Measurements from ENCODE around the gene SHMT1.
"Not testable (repeated sequence)": the region's sequence is repeated elsewhere in the genome, so short reads cannot be mapped to it uniquely, and the experiment has no call there.

Gene SHMT1

DNA sequence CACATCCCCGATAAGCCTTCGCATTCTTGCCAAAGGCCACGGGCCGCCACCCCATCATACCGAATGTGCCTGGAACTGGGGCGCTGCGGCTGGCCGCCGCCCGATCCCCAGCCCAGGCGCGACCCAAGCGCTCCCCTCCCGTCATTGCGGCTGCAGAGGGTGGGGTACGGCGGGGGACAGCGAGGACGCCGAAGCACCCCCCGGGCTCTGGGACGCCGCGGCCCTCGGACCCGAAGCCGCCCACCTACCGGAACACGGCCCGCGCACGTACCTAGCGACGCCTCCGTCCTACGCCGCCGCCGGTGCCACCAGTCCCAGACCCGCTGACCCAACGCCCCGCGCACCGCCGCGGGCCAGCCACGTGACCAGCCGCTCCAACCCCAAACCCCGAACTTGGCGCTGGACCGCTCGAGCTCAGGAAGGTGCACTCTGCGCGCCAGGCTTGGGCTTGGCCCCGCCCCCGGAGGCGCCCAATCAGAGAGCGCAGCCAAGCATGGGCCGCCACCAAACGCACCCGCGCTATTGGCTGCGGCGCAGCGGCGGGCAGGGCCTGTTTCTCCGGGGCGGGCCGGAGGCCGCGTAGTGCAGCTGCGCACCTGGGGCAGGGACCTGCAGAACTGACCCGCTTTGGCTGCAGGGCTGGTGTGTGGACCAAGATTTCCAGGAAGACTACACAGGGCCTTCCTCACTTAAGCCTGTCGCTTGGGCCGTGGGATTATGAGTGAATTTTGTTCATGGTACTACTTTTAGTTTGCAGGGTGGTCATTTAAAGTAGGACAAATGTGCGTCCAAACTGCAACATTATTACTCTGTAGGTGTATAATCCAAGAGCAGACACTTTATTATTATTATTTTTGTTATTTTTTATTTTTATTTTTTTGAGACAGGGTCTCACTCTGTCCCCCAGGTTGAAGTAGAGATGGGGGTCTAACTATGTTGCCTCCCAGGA lies at the start of gene SHMT1:
Gene SHMT1, minus strand, starts transcription at position 450 of the 949 bp plus-strand sequence. CDS start 7,569 bp downstream, outside the sequence.
- DNase-seq (ENCODE audit: low read depth): peak; percentile 84

DNA sequence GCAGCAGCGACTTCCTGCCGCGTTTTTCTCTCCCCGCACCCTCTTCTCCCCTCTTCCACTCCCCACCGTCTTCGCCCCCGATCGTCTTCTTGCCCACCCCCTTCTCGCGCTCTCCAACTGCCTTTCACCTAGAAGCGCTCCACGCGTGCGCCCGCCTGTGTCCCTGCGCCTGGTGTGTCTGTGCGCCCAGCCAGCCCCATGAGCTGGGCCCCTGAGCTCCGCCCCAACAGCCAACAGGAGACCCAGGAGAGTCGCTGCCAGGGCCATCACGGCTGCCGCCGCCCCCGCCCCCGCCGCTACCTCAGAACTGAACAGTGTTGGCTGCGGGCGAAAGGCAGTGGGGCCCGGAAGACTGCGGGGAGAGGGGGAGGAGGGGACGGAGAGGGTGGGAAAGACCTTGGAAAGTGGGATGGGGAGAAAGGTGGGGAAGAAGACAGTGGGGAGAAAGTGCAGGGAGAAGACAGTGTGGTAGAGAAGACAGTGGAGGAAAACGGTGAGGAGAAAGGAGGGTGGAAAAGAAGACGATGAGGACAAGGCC lies 48.7 kb upstream of the SHMT1 start:
- DNase-seq (ENCODE audit: low read depth): not testable (repeated sequence)

DNA sequence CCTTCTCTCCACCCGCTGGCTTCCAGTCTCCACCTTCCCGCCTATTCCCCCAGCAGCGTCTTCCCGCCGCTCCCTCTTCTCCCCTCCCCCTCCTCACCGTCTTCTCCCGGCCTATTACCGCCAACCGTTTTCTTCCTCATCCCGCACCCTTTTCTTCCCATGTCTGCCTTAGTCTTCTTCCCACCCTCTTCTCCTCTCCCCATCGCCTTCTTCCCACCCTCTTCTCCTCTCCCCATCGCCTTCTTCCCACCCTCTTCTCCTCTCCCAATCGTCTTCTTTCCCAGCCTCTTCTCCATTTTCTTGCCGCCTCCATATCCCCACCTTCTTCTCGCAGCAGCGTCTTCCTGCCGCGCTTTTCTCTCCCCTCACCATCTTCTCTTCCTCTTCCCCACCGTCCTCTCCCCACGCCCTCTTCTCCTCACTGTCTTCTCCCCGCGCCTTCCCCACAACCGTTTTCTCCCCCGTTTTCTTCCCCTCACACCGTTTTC lies 48.1 kb upstream of the SHMT1 start:
- DNase-seq (ENCODE audit: low read depth): not testable (repeated sequence)

DNA sequence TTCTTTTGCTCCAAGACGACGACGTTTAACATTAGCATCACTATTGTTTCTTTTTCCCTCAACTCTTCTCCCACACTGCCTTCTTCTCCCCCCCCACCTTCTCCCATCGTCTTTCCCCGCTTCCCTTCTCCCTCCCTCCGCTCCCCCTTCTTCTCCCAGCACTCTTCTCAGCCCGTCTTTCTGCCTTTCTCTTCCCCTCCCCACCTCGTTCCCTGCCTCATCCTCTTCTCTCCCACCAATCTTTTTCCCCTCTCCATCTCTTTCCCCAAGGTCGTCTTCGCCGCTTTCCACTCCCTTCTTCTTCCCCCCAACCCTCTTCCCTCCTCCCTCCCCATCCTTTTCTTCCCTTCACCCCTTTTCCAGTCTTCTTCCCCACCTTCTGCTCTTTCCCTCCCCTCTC lies 47.4 kb upstream of the SHMT1 start:
- DNase-seq (ENCODE audit: low read depth): not testable (repeated sequence)

DNA sequence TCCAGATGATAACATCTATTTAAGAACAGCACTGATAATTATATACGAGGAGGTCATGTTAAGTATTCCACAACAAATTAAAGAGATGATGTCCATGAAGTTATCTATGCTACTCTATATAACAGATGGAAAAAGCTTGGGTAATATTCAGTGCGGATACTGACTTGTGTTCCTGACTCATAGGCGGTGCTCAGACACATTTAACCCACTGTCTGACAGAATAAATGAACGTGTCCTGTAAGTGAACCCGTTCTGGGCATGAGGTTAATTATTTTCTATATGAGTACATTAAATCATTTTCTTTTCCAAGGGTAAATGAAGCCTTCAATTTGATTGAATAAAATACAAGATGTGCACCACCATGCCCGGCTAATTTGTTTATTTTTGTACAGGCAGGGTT lies 46.0 kb upstream of the SHMT1 start:
- DNase-seq (ENCODE audit: low read depth): not testable (repeated sequence)

DNA sequence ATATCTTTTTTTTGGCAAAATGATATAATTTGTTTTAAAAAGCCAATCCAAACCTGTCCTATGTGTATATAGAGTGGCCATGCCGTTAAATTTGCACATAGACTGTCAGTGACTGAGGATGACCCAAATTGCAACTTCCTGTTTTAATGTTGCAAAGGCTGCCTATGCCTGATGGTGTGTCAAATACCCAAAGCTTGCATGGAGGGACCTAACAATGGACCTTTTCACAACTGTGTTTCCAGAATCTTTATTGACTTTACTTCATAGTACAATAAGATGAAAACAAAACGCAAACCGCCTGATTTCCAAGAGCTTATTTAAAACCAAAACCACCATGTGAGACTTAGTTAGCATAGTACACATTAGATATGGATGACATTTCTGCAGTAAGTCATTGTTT lies 45.6 kb upstream of the SHMT1 start:
- not testable (repeated sequence) for DNase-seq (ENCODE audit: low read depth)

DNA sequence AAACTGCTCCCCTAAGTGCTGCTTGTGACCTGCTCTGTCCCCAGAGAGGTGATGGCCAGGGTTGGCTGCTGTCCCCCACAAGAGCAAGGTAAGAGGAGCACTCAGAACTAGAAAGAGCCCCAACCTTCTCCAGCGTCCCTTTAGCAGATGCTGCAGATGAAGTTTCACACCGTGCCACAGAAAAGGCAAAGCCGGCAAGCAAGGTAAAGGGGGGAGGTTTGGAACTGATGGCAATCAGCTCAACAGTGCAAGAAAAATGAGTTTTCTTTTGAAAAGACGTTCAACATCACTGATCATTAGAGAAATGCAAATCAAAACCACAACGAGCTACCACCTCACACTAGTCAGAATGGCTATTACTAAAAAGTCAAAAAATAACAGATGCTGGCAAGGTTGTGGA lies 40.3 kb upstream of the SHMT1 start:
- DNase-seq (ENCODE audit: low read depth): not testable (repeated sequence)

DNA sequence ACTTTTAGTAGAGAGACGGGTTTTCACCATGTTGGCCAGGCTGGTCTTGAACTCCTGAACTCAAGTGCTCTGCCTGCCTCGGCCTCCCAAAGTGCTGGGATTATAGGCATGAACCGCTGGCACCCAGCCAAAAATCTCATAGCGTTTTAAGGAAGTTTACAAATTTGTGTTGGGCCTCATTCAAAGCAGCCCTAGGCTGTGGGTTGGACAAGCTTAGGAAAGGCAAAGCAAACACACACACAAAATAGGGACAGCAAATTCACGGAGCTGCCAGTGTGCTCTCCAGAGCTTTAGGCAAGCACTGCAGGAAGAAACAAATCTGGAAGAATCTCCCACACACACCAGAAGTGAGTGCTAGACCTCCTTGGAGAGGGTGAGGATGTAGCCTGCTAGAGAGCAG lies 39.8 kb upstream of the SHMT1 start:
- not testable (repeated sequence) for DNase-seq (ENCODE audit: low read depth)

DNA sequence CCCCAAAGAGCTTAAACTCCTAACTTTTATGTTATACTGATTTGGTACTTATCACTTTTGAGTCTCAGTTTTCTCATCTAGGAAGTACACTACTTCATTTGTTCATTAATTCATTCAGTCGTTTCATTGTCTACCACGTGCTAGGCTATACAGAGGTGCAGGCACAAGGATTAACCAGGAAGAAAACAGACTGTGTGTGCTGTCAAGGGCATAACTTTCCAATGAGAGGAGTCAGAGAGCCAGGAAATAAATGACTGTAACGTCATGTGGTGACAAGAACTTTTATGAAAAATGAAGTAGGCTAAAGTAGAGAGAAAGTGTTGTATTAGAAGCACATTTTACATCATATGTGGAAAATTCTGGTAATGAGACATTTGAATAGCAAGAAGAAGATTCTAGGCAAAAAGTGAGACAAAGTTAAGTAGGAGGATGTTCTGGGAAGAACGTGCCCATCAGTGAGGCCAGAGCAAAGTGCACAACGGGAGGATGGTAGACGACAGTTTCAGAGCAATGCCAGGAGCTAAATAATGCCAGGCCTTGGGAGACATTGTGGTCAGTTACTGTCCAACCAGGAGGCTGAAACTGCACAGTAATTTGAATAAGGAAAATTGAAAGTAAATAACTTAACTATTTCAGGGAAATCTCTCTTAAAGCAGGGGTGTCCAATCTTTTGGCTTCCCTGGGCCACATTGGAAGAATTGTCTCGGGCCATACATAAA lies 38.7 kb upstream of the SHMT1 start:
- DNase-seq (ENCODE audit: low read depth): not testable (repeated sequence)

DNA sequence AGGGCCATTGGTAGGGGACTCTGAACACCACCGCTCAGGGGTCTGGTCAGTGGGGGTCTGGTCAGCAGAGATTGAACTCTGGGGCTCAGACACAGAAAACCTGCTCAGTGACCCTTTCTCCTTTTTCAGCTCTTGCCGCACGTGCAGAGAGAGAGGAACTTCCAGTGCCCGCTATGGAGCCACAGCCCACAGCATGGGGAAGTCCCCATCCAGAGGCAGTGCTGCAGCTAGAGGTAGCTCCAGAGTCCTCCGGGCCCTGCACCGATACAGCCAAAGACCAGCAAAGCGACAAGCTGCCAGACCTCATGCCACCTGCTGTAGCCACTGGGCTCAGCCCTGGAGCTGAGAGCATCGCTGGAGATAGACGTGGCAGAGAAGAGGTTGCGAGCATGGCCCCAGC lies 25.4 kb upstream of the SHMT1 start:
- DNase-seq (ENCODE audit: low read depth): not testable (repeated sequence)

DNA sequence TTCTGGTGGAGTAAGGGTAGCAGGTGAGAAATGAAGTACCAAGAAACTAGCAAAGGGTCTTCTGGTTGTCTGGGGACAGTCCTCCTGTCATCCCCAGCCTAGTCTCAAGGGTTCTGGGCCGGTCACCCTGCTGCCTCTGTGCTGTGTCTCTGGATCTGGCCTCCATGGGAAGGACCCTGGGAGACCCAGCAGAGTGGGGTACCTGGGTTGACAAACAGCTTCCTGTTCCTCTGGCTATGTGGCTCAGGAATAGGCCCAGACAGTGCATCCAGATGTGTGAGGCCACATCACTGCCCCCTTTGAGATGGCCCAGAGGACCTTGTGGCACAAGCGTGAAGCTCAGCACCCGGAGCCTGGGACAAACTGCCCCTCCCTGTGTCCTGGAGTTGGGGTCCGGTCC lies 24.9 kb upstream of the SHMT1 start:
- DNase-seq (ENCODE audit: low read depth): not testable (repeated sequence)

DNA sequence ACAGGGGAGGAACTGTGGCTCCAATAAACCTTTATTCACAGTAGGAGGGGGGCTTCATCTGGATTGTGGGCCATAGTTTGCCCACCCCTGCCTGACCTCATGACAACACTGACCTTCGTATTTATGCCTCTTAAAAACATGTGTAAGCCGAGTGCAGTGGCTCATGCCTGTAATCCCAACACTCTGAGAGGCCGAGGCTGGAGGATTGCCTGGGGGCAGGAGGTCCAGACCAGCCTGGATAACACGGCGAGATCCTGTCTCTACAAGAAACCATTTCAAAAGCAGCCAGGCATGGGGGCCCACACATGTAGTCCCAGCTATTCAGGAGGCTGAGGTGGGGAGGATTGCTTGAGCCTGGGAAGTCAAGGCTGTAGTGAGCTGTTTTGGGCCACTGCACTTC lies 24.2 kb upstream of the SHMT1 start:
- not testable (repeated sequence) for DNase-seq (ENCODE audit: low read depth)

DNA sequence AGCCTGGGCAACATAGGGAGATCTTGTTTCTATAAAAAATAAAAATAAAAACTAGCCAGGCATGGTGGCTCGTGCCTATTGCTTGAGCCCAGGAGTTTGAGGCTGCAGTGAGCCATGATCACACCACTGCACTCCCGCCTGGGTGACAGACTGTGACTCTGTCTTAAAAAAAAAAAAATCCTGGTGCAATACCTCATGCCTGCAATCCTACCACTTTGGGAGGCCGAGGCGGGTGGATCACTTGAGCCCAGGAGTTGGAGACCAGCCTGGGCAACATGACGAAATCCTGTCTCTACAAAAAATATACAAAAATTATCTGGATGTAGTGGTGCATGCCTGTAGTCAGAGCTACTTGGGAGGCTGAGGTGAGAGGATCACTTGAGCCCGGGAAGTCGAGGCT lies 20.9 kb upstream of the SHMT1 start:
- DNase-seq (ENCODE audit: low read depth): not testable (repeated sequence)

DNA sequence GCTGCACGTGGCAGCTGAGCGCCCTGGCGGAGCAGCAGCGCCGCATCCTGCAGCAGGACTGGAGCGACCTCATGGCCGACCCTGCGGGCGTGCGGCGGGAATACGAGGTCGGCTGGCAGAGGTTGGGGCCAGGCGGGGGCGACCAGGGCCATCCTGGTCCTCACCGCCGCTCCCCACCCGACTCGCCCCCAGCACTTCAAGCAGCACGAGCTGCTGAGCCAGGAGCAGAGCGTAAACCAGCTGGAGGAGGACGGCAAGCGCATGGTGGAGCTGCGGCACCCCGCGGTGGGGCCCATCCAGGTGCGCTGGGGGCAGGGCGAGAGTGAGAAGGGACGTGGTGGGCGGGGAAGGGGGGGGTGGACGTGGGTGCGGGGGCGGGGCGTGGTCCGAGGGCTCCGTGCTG lies 19.7 kb upstream of the SHMT1 start:
- not testable (repeated sequence) for DNase-seq (ENCODE audit: low read depth)

DNA sequence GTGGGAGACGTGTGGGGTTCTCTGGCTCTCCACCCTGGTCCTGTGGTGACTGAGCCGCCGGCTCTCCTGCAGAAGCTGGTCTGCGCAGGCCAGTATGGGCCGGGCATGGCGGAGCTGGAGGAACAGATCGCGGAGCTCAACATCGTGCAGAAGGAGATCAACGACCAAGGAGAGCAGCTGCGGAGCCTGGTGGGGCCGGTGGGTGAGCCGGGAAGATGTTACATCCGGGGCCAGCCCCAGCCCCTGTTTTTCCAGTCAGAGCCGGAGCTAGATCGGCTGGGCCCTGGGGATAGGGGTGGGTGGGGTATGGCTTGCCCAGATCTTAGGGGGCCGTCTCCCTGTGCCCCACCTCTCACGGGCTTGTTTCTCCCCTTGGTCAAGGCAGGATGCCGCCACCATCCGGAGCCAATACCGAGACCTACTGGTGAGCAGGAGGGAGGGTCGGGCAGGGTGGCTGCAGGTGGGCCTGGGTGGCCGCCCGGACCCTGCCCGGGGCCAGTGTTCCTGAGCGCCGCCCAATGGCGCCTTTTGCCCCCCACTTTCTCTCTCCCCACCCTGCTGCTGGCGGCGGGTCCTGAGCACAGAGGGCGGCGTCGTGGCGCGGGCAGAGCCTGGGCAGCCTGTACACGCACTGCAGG lies 19.2 kb upstream of the SHMT1 start:
- DNase-seq (ENCODE audit: low read depth): no peak

DNA sequence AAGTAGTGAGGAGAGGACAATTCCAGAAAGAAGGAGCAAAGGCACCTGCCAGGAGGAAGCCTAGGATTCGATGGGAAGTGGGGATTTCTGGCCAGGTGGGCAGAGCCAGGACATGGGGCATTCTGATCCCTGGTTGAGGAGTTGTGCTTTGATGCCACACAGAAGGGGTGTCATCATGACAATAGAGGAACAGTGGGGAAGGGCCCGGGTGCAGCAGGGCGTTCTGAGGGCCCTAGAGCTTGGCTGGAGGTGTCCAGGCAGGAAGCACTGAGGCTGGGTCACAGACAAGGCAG lies 18.5 kb upstream of the SHMT1 start:
- no peak for DNase-seq (ENCODE audit: low read depth)

DNA sequence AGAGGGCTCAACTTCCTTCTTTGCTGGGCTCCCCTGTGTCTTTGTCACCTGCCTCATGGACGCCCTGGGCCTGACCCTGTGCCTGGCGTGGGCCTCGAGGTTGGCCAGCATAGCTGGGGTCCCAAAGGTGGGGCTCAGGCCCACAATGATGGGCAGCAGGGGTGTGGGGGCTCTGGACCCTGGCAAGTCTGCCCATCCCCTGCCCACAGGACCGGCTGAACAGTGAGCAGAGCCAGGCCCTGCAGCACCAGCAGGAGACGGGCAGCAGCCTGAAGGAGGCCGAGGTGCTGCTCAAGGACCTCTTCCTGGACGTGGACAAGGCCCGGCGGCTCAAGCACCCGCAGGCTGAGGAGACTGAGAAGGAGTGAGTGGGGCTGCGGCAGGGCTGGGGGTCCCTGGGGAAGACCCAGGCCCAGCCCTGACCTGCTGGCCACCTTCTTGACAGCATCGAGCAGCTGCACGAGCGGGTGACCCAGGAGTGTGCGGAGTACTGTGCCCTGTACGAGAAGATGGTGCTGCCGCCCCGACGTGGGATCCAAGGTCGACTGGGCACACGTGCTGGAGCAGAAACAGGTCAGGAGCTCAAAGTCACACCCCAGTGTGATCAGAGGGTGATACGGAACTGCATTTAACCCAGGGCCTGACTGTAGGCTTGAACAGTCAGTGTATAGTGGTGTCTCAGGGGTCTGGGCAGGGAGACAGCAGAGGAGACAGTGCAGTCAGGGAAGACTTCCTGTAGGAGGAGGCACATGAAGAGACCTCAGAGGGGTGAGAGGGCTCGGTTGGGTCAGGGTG lies 18.0 kb upstream of the SHMT1 start:
- no peak for DNase-seq (ENCODE audit: low read depth)

DNA sequence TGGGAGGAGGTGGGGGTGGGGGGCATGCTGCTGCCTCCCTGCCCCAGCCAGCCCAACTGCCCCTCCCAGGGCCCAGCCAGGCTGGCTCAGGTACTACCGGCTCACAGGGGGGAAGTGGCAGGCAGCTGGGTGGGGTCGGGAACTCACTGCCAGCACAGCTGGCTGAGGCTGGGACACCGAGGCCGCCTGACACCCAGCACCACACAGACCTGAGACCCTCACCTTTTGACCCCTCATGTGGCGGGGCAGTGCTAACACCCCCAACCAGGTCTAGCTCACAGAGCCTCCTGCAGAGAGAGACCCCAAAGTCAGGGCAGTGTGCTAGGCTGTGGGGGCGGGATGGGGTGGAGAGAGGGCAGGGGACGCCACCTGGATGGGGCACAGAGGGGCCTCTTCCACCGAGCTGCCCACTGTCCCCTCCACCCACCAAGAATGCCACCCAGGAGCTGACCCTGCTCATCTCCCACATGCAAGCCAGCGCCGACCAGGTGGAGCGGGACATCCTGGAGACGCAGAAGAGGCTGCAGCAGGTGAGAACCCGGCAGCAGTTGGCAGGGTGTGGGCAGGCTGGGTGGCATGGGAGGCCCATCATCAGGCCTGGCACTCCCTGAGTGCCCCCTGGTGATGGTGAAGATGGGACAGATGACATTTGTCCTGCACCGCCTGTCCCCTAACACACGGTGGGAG lies 17.3 kb upstream of the SHMT1 start:
- DNase-seq (ENCODE audit: low read depth): no peak

DNA sequence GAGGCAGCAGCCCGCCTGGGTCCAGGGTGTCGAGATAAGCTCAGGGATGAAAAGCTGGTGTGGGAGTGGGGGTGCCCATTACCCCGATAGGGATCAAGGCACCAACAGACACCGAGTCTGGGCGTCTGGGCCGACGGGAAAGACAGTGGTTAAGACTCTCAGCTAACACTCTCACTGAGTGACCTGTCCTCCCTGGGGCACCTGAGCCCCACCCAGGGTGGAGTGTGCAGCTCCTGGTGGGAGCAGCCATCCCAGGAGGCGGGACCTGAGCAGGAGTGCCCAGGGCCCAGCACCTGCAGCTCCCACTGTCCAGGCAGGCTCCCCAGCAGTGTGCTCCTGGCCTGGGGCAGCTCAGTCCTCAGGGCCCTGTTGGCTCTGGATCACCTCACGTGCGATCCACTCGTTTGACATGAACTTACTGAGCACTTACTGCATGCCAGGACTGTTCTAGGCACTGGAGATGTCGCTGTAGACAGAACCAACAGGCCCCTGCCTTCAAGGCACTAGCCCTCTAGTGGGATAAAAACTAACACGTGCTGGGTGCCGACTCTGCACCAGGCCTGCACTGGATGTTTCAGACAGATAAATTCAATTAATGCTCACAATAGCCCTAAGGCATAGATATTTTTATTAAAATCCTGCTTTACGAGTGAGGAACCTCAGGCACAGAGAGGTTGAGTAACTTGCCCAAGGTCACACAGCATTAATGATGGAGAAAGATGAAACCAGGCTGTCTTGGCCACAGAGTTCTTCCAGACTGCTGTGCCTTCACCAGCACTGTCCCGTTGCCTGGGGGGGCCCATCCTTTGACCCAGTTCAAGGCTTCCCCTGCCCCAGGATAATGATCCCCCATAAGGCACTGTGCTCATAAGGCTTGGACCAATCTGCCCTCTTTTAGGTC lies 16.1 kb upstream of the SHMT1 start:
- no peak for DNase-seq (ENCODE audit: low read depth)

DNA sequence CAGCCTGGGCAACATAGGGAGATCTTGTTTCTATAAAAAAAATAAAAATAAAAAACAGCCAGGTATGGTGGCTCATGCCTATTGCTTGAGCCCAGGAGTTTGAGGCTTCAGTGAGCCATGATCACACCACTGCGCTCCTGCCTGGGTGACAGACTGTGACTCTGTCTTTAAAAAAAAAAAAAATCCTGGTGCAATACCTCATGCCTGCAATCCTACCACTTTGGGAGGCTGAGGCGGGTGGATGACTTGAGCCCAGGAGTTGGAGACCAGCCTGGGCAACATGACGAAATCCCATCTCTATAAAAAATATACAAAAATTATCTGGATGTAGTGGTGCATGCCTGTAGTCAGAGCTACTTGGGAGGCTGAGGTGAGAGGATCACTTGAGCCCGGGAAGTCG lies 15.3 kb upstream of the SHMT1 start:
- not testable (repeated sequence) for DNase-seq (ENCODE audit: low read depth)

Measured in stimulated activated CD8-positive, alpha-beta memory T cell treated with anti-CD3 and anti-CD28 coated beads, Interleukin-12 subunit alpha, Interleukin-12 subunit beta, amount 100 ng/mL, for 4 hours (primary cell).